Measurements from ENCODE around the gene SLC35A3.

- no peak for TF ChIP-seq CTCF (IDR thresholded peaks at IDR 0.05)
- TF ChIP-seq ZFX (IDR thresholded peaks at IDR 0.05; ENCODE audit: borderline replicate concordance): no peak
These were observed 24.6 kb upstream of the SLC35A3 start for GRCh38 chr1:99945174-99945573.
